K562 (cell line): Measurements from ENCODE around the gene CHST14. TPM values are rescaled to one million over a fixed set of nuclear protein-coding genes. Genes with fewer than 3 reads are reported as not detected.

Experiments used
- ARID1B ChIP-seq: fragments of 450-650 bp; IDR thresholded peaks from 2 replicates; pipeline ENCODE4 v1.6.1; 2016; ENCODE audit warnings: antibody characterized with exemption, mild to moderate bottlenecking, inconsistent platforms
- E2F6 ChIP-seq, 2 experiments: IDR thresholded peaks; 2 replicates each; pipeline ENCODE4 v1.6.1; 2011; ENCODE audit warnings: borderline replicate concordance in 1 of 2, control low read depth in 1 of 2, low read depth in 1 of 2, low read length in 1 of 2, mild to moderate bottlenecking in 1 of 2, mixed read lengths in 1 of 2, moderate library complexity in 1 of 2; ENCODE audit not compliant: insufficient read depth in 1 of 2, insufficient read length in 1 of 2, poor library complexity in 1 of 2, severe bottlenecking in 1 of 2; ENCODE audit errors: extremely low read depth in 1 of 2
- KDM5B ChIP-seq: fragments of 200-600 bp; sonication (generic); IDR thresholded peaks from 2 replicates; pipeline ENCODE4 v1.6.1; 2012; ENCODE audit warnings: low read depth, mild to moderate bottlenecking, moderate library complexity, low read length, control low read depth, inconsistent platforms; ENCODE audit not compliant: insufficient replicate concordance
- POLR2G ChIP-seq: fragments of 200-400 bp; formaldehyde crosslinking; IDR thresholded peaks from 2 replicates; pipeline ENCODE4 v1.6.1; 2017; ENCODE audit warnings: low read depth, mild to moderate bottlenecking, antibody characterized with exemption, low read length, moderate library complexity
- REST ChIP-seq, 2 experiments: fragments of 450-650 bp; formaldehyde crosslinking in 1 of 2; IDR thresholded peaks; 2 replicates each; pipeline versions ENCODE4 v1.4.0 to v1.6.1; 2014 to 2020; ENCODE audit warnings: mild to moderate bottlenecking in 2 of 2, borderline replicate concordance in 1 of 2, low read depth in 1 of 2
- SP1 ChIP-seq: sonication (generic); formaldehyde crosslinking; IDR thresholded peaks from 2 replicates; pipeline ENCODE4 v1.8.1; 2022; ENCODE audit warnings: mild to moderate bottlenecking, missing genetic modification reagents
- SUPT5H ChIP-seq: fragments of 450-650 bp; IDR thresholded peaks from 2 replicates; pipeline ENCODE4 v1.6.1; 2016
- ZHX1 ChIP-seq: fragments of 150-350 bp; conservative IDR thresholded peaks from 2 replicates; pipeline ENCODE4 v1.6.1; 2014; ENCODE audit warnings: low read length
- ZNF354B ChIP-seq: fragments of 250-450 bp; sonication (Bioruptor Pico); IDR thresholded peaks from 2 replicates; pipeline ENCODE4 v1.4.0; 2020
- ZNF431 ChIP-seq: sonication (generic); formaldehyde crosslinking; IDR thresholded peaks from 2 replicates; pipeline ENCODE4 v1.8.0; 2022; ENCODE audit warnings: mild to moderate bottlenecking, missing genetic modification reagents
- polyA plus RNA-seq, 8 experiments: library from polyadenylated mRNA; depleted of rRNA in 4 of 8; stranded (reverse) in 5 of 8; unstranded in 3 of 8; fragments of >200 nt; fragmentation: Nextera tagmentation in 2 of 8; fragmentation: Illumina TruSeq in 1 of 8; extraction: Ambion mirVana in 2 of 8; extraction: Trizol in 1 of 8; gene quantifications; 2 replicates each; pipeline versions ENCODE4 v1.2.1 to v1.2.3, GENCODE V29; 2011 to 2014; ENCODE audit warnings: inconsistent platforms in 1 of 8, missing spikeins in 1 of 8
- total RNA-seq, 7 experiments: library from RNA; depleted of rRNA in 6 of 7; stranded (reverse); fragments of >200 nt in 6 of 7; fragmentation: Illumina TruSeq in 2 of 7; extraction: Trizol in 2 of 7; gene quantifications; 2 replicates each; pipeline versions ENCODE4 v1.2.1 to v1.2.3, GENCODE V29; 2011 to 2021; ENCODE audit warnings: low replicate concordance in 1 of 7

Gene CHST14
- total and polyA plus RNA-seq, 9 of the 15 experiments (the other 6 are each of a cell fraction or from before 2014, with no cell fraction given): 1.6 to 12.1 (median 4.5) TPM

- TF ChIP-seq E2F6 (IDR thresholded peaks at IDR 0.05; ENCODE audit: borderline replicate concordance in 1 of 2, extremely low read depth in 1 of 2, insufficient read depth in 1 of 2, insufficient read length in 1 of 2, low read depth in 1 of 2, low read length in 1 of 2, poor library complexity in 1 of 2, severe bottlenecking in 1 of 2) (peak in 1 of 2 experiments; percentile 27), ZNF431 (peak; percentile 37; the same call in 1 of the 2 replicates), KDM5B (peak; percentile 69), ARID1B (no peak), POLR2G (peak; percentile 82), SP1 (CRISPR knock-in tag) (0 out of 2 replicates have a peak, but pooled peaks have one; percentile 23), REST (IDR thresholded peaks at IDR 0.05; ENCODE audit: borderline replicate concordance) (0 out of 2 replicates have a peak, but pooled peaks have one; percentile 10), REST (CRISPR knock-in tag; IDR thresholded peaks at IDR 0.05; ENCODE audit: low read depth) (no peak), SUPT5H (peak; percentile 30; the same call in 1 of the 2 replicates), ZNF354B (CRISPR knock-in tag) (no peak), ZHX1 (no peak)
These were observed 472 bp downstream of the CHST14 start (continued) for GRCh38 chr15:40471105-40471807.
